ENCODE measurements around the gene ADAT3. TPM values are rescaled to one million over a fixed set of nuclear protein-coding genes. Genes with fewer than 3 reads are reported as not detected.

Gene ADAT3
- polyA plus RNA-seq, 2 of the 4 experiments (the other 2 are of a cell fraction): 0.66 to 5.6 TPM

DNA sequence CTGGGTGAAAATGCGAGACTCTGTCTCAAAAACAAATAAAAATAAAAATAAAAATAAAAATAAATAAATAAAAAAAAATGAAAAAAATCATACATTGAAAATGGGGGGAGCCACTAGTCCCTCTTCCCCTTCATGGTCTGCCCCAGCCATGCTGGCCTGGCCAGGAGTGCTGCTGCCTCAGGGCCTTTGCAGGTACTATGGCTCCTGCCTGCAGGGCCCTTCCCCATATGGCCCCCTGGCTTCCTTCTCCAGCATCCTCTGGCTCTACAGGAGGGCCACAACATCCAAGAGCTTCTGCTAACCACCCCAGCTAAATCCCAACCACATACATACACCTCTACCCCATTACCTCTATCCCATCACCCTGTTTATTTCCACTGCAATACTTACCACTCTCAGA is 15.3 kb upstream of the ADAT3 start:
- CTCF ChIA-PET: interaction anchor here (1.0 kb wide), 1 partner anchor 26 kb away, joined by 3 read pairs; no protein-coding TSS in a partner anchor
- FAIRE-seq: no peak

DNA sequence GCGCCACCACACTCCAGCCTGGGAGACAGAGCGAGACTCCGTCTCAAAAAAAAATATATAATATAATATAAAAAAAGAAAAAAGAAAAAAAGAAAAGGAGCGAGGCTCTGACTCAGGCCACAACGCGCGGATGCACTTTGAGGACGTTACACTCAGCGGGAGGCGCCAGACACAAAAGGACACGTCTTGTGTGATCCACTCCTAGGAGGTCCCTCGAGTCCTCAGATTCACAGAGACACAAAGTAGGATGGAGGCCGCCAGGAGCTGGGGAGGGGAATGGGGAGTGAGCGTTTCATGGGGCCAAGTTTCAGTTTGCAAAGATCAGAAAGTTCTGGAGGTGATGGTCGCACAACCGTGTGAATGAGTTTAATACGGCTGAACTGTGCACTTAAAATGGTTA is 11.4 kb upstream of the ADAT3 start:
- ATAC-seq: no peak
- TF ChIP-seq, protein P1, sequence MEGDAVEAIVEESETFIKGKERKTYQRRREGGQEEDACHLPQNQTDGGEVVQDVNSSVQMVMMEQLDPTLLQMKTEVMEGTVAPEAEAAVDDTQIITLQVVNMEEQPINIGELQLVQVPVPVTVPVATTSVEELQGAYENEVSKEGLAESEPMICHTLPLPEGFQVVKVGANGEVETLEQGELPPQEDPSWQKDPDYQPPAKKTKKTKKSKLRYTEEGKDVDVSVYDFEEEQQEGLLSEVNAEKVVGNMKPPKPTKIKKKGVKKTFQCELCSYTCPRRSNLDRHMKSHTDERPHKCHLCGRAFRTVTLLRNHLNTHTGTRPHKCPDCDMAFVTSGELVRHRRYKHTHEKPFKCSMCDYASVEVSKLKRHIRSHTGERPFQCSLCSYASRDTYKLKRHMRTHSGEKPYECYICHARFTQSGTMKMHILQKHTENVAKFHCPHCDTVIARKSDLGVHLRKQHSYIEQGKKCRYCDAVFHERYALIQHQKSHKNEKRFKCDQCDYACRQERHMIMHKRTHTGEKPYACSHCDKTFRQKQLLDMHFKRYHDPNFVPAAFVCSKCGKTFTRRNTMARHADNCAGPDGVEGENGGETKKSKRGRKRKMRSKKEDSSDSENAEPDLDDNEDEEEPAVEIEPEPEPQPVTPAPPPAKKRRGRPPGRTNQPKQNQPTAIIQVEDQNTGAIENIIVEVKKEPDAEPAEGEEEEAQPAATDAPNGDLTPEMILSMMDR (IDR thresholded peaks at IDR 0.05): no peak
- TF ChIP-seq RCOR1 (IDR thresholded peaks at IDR 0.05; ENCODE audit: low read depth, low read length): no peak
- no peak for TF ChIP-seq NPAS2 (CRISPR knock-in tag; IDR thresholded peaks at IDR 0.05; ENCODE audit: borderline replicate concordance)
- TF ChIP-seq HDAC2 (IDR thresholded peaks at IDR 0.05): no peak
- TF ChIP-seq, protein P2, sequence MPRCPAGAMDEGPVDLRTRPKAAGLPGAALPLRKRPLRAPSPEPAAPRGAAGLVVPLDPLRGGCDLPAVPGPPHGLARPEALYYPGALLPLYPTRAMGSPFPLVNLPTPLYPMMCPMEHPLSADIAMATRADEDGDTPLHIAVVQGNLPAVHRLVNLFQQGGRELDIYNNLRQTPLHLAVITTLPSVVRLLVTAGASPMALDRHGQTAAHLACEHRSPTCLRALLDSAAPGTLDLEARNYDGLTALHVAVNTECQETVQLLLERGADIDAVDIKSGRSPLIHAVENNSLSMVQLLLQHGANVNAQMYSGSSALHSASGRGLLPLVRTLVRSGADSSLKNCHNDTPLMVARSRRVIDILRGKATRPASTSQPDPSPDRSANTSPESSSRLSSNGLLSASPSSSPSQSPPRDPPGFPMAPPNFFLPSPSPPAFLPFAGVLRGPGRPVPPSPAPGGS (IDR thresholded peaks at IDR 0.05): no peak
- H3K9me3 ChIP-seq: no peaks in the 10 kb centered on the region
- no peak for DNase-seq (ENCODE audit: low read depth in 1 of 2, low spot score in 1 of 2)
- H3K4me2 ChIP-seq: no peak overlapping the region
- CTCF ChIA-PET: no interaction called here
- POLR2A ChIA-PET: no interaction called here
- no peak overlapping the region for H3K4me3 ChIP-seq
- no peak overlapping the region for H3K27ac ChIP-seq
- no peak for FAIRE-seq
- 84% methylated on average over 17 of the region's 17 CpGs for WGBS (ENCODE audit: missing lambda C conversion rate)
- 0 out of 3 replicates have a peak, but pooled peaks cover 7% of the 10 kb centered on the region for H3K4me1 ChIP-seq

More for the DNA sequence above, 15.3 kb upstream of the ADAT3 start:
- 92% methylated on average over 1 of the region's 1 CpG for WGBS (ENCODE audit: missing lambda C conversion rate)
- TF ChIP-seq, protein P3, sequence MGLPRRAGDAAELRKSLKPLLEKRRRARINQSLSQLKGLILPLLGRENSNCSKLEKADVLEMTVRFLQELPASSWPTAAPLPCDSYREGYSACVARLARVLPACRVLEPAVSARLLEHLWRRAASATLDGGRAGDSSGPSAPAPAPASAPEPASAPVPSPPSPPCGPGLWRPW (IDR thresholded peaks at IDR 0.05): no peak
- no peak for TF ChIP-seq TP53 (CRISPR knock-in tag; IDR thresholded peaks at IDR 0.05)
- no peaks in the 10 kb centered on the region for H3K4me1 ChIP-seq
- POLR2A ChIA-PET: no interaction called here
- DNase-seq (ENCODE audit: low read depth in 1 of 2, low spot score in 1 of 2): no peak
- H3K4me2 ChIP-seq: no peak overlapping the region
- no peak overlapping the region for H3K27ac ChIP-seq
- no peaks in the 10 kb centered on the region for H3K9me3 ChIP-seq
- ATAC-seq: no peak
- no peak overlapping the region for H3K4me3 ChIP-seq

DNA sequence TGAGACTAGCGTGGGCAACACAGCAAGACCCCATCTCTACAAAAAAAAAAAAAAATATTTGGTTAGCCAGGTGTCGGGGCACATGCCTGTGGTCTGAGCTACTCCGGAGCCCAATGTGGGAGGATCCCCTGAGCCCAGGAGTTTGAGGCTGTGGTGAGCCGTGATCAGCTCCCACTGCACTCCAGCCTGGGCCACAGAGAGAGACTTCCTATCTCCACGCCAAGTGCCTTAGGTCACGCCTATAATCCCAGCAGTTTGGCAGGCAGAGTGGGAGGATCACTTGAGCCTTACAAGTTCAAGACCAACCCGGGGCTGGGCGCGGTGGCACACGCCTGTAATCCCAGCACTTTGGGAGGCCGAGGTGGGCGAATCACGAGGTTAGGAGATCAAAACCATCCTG is 8.7 kb upstream of the ADAT3 start:
- no peak overlapping the region for H3K4me2 ChIP-seq
- H3K9me3 ChIP-seq: no peaks in the 10 kb centered on the region
- no peak for ATAC-seq
- no peak for FAIRE-seq
- no peak for DNase-seq (ENCODE audit: low read depth in 1 of 2, low spot score in 1 of 2)
- H3K4me1 ChIP-seq: 0 out of 3 replicates have a peak, but pooled peaks cover 7% of the 10 kb centered on the region
- H3K27ac ChIP-seq: no peak overlapping the region
- CTCF ChIA-PET: interaction anchor here (0.6 kb wide), 2 partner anchors 85 to 130 kb away, joined by 3 to 6 read pairs; no protein-coding TSS in a partner anchor
- TF ChIP-seq TFCP2L1 (CRISPR knock-in tag; IDR thresholded peaks at IDR 0.05) (no peak), POLR2A (IDR thresholded peaks at IDR 0.05; ENCODE audit: low read length) (no peak), TP53 (CRISPR knock-in tag; IDR thresholded peaks at IDR 0.05) (no peak), RFX5 (IDR thresholded peaks at IDR 0.05) (no peak), NR3C1 (IDR thresholded peaks at IDR 0.05) (no peak), MAZ (IDR thresholded peaks at IDR 0.05; ENCODE audit: borderline replicate concordance, low read depth, low read length) (no peak), RNF2 (IDR thresholded peaks at IDR 0.05; ENCODE audit: borderline replicate concordance, low read depth) (no peak), EHMT2 (IDR thresholded peaks at IDR 0.05; ENCODE audit: low read depth) (no peak), CHD4 (IDR thresholded peaks at IDR 0.05; ENCODE audit: borderline replicate concordance) (no peak)
- TF ChIP-seq, protein P4, sequence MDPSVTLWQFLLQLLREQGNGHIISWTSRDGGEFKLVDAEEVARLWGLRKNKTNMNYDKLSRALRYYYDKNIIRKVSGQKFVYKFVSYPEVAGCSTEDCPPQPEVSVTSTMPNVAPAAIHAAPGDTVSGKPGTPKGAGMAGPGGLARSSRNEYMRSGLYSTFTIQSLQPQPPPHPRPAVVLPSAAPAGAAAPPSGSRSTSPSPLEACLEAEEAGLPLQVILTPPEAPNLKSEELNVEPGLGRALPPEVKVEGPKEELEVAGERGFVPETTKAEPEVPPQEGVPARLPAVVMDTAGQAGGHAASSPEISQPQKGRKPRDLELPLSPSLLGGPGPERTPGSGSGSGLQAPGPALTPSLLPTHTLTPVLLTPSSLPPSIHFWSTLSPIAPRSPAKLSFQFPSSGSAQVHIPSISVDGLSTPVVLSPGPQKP (IDR thresholded peaks at IDR 0.05; ENCODE audit: low read depth, low read length): no peak
- TF ChIP-seq, protein P5, sequence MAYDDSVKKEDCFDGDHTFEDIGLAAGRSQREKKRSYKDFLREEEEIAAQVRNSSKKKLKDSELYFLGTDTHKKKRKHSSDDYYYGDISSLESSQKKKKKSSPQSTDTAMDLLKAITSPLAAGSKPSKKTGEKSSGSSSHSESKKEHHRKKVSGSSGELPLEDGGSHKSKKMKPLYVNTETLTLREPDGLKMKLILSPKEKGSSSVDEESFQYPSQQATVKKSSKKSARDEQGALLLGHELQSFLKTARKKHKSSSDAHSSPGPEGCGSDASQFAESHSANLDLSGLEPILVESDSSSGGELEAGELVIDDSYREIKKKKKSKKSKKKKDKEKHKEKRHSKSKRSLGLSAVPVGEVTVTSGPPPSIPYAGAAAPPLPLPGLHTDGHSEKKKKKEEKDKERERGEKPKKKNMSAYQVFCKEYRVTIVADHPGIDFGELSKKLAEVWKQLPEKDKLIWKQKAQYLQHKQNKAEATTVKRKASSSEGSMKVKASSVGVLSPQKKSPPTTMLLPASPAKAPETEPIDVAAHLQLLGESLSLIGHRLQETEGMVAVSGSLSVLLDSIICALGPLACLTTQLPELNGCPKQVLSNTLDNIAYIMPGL (CRISPR knock-in tag; IDR thresholded peaks at IDR 0.05; ENCODE audit: borderline replicate concordance): no peak
- TF ChIP-seq, protein P6, sequence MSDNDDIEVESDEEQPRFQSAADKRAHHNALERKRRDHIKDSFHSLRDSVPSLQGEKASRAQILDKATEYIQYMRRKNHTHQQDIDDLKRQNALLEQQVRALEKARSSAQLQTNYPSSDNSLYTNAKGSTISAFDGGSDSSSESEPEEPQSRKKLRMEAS (IDR thresholded peaks at IDR 0.05): no peak
- TF ChIP-seq, protein P7, sequence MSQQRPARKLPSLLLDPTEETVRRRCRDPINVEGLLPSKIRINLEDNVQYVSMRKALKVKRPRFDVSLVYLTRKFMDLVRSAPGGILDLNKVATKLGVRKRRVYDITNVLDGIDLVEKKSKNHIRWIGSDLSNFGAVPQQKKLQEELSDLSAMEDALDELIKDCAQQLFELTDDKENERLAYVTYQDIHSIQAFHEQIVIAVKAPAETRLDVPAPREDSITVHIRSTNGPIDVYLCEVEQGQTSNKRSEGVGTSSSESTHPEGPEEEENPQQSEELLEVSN (IDR thresholded peaks at IDR 0.05; ENCODE audit: borderline replicate concordance, low read depth): no peak
- POLR2A ChIA-PET: no interaction called here
- WGBS (ENCODE audit: missing lambda C conversion rate): 84% methylated on average over 12 of the region's 13 CpGs
- H3K4me3 ChIP-seq: no peak overlapping the region
